HG03439 (cell line): ENCODE data around the gene CST7.

ENCODE experiments used
- ATAC-seq: cut with Tn5 transposase; IDR thresholded peaks from one replicate; pipeline ENCODE4 v1.9.1; 2021; ENCODE audit warnings: mild to moderate bottlenecking, moderate library complexity; ENCODE audit not compliant: unreplicated experiment

CST7 gene

DNA sequence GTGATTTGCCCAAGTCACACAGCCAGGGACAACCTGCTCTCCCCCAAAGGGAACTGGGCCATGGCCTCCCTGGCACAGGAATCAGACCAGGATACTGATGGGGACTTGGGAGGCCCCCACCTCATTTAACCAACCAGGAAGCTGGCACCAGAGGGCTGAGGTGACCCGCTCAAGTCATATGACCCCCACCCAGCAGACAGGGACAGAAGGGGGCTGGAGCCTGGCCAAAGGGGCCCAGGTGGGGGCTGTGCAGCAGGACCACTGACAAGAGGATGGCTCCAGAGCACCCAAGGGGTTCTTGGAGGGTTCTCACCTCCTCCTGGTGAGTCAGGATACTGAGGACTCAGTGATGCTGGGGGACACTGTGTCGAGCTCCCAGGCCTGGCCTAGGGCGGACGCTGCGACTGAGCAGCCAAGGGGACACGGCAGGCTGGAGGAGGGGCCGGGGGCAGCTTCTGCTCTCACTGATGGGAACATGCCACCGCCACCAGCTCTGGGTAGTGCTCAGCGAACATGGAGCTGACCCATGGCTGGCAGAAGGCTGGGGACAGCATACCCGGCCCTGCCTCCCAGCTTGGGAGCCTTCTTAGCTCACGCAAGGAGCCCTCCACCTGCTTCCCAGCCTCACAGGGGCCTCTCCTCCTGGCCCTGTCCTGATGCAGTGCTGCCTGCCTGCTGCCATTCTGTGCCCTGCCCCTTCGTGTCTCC, 1.2 kb downstream of the CST7 start:
- ATAC-seq, result no peak

DNA sequence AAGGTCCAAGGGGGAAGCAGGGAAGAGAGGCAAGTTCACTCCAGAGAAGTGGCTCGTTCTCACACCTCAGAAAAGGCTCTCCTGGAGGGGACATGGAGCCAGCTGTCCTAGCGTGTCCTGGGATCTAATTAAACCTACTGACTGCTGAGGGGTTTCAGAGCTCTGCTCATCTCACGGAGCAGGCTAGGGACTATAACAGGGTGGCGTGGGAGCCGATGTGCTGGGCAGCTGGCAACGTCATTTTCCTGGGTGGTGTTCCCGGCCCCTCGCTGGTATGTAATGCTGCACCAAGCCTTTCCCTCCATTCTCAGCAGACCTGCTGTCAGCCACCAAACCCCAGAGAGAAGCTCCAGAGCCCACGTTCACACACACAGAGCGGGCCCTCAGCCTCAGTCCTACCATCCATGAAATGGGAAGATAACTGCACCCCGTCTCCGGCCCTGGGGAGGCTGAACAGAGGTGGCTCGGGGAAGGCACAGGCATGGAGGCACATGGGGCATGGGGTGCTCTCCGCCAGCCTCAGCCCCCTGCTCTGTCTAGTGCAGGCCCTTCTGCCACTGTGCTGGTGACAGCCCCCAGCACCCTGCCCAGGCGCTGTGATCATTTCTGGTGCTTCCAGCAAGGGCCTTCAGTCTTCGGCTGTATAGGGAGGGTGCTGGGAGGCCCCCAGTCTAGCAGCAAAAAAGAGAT, 1.9 kb downstream of the CST7 start:
- no peak for ATAC-seq

DNA sequence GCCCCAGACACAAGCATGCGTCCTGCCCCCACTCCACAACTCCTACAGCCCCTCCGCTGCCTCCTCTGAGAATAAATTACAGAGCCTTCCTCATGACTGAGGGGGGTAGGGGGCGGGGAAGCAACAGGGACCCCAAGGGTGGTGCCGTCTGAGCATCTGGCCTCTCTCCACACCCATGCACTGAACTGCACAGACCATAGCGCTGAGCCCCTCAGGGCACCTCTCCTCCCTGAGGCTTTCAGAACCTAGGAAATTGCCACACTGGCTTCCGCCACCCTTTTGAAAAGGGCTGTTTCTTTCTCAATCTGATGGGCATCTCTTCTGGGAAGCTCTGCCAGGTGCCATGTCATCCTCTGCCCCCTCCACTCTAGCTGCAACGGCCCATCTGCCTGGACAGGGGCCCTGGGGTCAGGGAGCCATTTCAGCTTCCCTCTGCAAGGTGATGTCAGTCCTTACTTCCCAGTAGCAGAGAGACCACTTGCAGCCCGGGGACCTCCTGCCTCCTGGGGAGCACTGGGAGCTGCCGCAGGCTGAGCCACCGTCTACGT, 2.5 kb downstream of the CST7 start:
- ATAC-seq, result no peak

DNA sequence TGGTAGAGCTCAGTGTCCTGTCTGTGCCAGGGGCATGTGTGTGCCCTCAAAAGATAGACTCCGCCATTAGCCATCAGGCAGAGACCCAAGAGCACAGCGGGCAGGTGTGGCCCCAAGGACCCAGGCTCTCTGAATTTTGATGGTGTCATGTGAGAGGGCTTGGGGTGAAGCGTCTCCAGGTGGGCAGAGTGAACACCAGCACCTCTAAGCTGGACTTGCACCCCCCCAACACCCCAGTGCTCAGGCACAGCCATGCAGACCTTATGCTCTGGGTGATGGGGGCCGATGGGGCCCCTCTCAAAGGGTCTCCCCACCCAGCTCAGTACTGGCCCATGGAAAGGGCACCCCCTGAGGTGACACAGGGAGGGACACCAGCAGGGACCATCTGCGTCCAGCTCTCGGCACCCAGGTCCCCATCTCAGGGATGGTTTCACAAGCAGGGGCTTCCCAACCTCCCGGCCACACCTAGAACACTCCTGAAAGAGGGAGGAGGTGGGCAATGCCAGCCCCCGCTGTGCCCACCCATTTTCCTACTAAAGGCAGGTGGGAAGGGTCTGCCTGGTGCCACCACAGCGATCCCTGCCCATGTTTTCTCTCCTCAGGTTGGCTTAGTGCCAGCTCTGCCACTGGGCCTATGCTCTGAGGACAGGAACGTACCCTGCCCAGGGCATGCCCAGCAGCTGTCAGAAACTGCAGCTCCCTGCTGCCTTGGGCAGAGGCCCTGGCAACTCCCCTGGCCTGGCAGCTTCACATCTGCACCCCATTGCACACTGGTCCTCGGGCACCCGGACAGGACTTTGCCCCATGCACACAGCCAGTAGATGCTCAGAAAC, 3.5 kb downstream of the CST7 start:
- no peak for ATAC-seq

DNA sequence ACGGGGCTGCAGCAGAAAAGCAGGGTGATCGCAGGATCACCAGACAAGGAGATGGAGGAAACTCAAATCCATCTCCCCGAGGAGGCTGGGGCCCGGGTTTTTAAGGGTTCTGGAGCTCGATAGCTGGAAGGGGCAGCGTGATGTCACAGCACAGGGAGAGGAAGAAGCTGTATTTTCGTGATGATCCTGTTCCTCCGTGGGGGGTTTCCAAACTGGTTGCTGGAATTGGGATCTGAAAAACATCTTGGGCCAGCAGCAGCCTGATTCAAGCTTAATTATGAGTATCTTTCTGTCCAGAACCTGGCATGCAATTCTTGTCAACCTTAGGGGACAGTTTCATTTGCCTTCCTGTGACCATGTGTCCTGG, 4.1 kb downstream of the CST7 start:
- ATAC-seq, result no peak

DNA sequence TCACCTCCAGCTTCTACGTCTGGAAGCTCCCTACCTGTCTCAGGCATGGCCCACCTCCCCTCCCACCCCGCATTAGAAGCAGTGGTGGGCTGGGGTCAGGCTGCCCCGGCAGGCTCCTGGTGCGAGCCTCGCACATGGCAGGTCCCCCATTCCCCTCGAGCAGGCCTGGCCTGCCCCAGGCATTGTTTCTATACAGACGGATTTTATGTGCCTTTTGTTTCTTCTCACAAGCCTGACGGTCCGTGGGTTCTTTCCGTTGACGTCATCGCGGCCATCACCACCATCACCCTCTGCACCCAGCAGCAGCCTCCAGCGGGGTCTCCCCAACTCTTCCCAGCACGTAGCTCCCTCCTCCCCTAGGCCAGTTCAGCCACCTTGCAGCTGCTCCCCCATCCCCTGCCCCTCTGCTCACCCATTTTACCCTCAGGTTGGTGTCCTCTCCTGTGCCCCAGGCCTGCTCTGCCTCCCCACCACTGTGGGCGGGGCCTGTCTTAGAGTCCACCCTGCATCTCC, 4.6 kb downstream of the CST7 start:
- ATAC-seq, result no peak

DNA sequence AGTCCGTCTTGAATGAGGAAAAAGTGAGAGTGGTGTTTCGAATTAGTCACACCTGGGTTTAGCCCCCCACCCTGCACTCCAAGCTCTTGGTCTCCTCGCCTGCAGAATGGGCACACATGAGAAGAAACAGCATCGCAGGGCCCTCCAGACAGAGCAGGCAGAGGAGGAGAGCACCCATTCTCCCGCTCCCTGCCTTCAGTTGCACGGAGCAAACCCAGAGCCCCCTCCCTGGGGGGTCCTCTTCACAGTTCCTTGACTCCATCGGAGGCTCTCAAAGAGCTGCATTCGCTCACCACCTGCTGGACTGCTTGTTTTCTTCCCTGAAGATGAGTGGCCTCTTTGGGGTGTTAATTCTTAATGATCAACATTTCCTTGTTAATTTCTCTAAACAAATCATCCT, 5.1 kb downstream of the CST7 start:
- ATAC-seq, result no peak

DNA sequence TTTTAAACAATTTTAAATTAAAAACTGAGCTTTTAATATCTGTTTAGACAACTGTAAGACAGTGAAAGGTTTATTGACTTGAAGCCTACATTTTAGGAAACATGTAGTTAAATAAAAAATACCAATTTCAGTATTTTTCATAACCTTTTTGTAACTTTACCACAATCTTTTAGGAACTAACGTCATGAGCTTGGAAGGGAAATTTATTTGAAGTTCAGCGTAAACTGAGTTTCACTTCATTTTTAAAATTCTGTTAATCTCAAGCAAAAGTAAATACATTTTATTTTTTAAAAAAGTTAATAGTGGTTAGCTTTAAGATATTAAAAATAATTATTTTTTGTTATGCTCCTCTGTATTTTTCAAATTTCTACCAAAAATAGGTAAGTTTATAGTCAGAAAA, 5.5 kb downstream of the CST7 start:
- no peak for ATAC-seq

DNA sequence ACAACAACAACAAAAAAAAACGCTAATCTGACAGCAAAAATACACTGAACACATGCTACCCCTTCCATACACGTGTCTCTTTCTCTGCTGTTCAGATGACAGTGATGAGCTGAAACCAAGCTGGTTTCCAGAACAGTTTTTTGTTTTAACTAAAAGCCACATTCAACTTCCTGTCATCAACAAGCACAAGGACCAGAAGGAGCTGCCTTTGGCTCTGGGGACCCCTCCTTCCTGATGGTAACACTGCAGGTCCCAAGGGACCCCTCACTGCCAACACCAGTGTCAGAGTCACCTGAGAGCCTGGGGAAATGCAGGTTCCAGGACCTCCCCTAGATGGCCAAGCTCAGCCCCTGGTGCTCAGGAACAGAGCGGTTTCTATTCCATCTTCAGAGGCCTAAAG, 6.0 kb downstream of the CST7 start:
- ATAC-seq, result peak; percentile 57

DNA sequence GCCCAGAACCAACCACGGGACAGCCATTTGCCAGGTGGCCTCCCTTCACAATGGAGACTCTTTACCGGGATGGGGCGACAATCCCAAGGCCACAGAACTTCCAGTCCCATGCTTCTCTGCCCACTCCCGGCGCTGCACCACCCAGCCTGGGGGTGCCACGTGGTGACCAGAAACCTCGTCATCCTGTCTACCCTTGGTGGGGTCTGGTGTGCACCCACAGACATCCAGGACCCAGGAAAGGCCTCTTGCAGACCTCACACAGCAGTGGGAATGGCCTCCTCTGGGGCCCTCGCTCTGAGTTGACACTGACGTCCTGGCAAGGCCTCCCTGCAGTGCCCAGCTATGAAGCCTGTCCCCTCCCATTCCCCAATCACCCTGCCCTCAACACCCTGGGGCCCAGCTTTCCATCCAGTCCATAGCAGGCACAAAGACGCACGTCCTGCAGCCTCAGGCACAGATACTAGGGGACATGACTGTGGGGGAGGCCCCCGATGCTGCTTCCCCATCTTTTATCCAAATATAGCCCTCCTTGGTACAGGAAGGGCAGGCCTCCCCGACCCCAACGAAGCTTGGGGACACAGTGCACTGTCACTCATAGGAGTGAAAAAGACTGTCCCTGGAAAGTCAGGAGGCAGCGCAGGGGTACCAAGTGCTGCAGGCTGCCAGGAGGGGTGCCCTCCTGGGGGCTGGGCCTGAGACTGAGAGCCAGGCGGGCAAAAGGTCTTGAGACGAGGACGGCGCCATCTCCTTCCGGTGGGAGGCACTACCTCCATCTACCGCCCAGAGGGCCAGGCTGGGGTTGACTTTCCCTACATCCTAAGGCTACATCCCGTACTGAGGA, 7.2 kb downstream of the CST7 start:
- ATAC-seq, result no peak

DNA sequence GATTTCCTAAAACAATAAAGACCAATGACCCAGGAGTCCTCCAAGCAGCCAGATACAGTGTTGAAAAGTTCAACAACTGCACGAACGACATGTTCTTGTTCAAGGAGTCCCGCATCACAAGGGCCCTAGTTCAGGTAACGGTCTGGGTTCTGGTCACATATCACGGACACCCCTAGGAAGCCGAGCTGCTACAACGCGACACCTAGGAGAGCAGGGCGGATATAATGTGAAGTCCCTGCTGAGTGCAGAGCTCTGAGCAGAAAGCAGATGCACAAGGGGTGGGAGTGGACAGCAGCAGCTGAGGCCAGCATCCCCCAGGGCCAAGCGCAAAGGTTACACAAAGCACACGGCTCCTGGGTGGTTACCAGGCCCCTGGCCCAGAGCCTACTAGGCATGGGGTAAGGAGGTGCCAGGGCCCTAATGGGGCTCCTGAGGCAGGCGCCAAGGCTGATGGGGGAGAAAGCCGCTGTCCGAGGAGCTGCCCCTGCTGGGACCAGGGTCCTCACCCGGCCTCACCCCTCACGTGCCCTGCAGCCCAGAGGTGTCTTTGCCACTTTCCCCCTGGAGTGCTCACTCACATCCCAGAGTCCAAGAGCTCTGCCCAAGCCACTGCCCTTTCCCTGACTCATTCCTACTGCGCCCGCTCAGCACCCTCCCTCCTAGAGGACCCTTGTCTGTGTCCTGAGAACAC, 8.4 kb downstream of the CST7 start:
- no peak for ATAC-seq

DNA sequence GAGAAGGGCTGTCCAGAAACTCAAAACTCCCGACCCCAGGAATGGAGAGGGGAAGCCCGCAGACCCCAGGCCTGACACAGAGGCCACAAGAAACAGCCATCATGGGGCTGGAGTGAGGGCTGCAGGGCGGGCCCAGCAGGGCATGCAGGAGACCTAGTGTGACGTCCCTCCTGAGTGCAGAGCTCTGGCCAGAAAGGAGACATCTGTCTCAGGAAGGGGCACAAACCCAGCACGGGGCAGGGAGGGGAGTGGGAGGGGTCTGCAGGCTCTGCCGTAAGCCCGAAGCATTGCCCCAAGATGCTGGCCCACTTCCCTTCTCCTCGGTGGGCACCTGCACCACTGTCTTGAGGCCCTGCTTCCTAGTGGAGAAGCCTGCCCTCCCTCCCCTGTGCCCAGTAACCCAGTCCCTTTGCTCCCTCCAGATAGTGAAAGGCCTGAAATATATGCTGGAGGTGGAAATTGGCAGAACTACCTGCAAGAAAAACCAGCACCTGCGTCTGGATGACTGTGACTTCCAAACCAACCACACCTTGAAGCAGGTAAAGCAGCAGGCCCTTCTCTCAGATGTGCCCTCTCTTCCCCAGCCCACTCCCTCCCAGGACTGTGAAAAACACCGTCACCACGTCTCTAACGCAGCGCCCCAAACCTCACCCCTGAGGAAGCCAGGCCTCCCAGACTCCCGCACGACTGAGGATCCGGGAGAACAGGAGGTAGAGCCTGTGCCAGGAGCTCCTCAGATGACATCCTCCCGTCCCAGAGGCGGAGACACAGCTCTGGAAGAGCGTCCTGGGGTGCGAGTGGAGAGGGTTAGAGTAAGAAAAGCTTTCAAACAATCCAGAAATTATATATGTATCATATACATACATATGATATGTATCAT, 9.7 kb downstream of the CST7 start:
- ATAC-seq, result no peak

DNA sequence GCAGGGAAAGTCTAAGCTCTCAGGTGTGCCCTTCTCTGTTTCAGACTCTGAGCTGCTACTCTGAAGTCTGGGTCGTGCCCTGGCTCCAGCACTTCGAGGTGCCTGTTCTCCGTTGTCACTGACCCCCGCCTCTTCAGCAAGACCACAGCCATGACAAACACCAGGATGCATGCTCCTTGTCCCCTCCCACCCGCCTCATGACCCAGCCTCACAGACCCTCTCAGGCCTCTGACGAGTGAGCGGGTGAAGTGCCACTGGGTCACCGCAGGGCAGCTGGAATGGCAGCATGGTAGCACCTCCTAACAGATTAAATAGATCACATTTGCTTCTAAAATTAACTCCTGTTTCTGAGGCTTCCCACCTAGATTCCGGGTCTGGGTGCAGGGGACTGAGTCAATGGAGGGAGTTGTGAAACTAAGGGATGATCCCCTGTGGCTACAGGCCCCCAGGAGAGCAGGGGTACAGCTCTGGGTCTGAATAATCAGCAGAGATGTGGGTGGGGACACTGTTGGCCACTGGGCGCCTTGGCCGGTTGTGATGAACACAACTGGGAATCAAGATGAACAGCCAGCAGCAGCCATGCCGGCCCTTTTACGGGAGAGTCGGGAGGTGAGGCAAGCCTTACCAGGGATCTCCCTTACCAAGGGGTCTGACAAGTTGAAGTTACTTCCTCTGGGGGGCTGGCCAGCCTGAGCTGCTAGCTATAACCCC, 10.7 kb downstream of the CST7 start:
- ATAC-seq, result no peak

DNA sequence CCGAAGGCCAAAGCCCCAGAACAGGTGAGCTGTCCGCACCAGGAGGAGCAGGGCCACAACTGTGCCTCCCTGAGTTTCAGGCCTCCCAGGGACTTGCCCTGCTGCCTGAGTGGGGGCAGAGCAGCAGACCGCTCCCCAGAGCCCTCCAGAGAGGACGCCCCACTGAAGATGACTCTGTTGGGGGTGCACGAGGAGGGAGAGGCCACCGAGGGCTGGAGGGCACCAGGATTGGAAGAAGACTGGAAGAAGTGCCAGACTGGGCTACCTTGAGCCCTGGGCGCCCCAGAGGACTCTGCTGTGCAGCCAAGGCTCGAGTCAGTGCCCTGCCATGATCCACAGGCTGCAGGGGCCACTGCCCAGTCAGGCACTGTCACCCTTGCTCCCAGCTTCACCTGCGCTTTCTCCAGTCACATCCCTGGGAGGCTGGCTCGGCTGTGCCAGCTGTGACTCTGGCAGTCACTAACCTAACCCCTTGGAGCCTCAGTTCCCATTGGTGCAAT, 11.3 kb downstream of the CST7 start:
- no peak for ATAC-seq

DNA sequence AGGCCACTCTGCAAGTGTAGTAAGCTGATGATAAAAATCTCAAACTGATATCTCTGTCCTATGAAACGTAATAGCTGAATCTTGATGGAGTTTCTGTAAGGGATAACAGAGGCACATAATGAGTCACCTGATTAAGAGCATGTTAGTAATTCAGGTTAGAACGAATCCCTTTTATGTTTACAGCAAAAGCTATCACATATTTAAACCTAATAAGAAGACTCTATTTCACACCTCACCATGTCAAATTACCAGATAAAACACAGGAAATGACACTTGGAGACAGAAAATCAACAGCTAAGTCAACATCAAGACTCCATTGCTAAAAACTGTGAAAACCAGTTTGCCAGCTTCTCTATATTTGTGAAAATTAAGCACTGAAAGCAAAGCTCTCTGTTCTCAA, 11.8 kb downstream of the CST7 start:
- no peak for ATAC-seq

DNA sequence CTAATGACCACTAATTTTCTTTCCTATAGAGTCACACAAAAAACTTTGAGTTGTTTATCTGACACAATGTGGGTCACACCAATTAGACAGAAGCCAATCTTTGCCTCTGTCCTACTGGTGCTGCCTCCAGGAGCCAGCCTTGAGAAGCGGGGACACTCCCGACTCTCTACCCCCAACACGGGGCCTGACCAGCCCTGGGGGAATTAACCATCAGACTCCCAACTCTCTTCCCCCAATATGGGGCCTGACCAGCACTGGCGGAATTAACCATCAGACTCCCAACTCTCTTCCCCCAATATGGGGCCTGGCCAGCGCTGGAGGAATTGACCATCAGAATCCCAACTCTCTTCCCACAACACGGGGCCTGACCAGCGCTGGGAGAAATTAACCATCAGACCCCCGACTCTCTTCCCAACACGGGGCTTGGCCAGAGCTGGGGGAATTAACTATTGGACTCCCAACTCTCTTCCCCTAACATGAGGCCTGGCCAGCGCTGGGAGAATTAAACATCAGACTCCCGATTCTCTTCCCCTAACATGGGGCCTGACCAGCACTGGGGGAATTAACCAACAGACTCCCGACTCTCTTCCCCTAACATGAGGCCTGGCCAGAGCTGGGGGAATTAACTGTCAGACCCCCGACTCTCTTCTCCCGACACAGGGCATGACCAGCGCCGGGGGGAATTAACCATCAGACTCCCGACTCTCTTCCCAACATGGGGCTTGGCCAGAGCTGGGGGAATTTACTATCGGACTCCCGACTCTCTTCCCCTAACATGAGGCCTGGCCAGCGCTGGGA, 12.5 kb downstream of the CST7 start:
- ATAC-seq, result no peak

DNA sequence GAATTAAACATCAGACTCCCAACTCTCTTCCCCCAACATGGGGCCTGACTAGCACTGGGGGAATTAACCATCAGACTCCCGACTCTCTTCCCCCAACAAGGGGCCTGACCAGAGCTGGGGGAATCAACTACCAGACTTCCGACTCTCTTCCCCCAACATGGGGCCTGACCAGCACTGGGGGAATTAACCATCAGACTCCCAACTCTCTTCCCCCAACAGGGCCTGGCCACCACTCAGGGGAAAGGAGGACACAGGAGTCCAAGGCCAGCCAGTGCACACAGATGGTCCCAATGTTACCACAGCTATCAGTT, 13.1 kb downstream of the CST7 start:
- no peak for ATAC-seq

DNA sequence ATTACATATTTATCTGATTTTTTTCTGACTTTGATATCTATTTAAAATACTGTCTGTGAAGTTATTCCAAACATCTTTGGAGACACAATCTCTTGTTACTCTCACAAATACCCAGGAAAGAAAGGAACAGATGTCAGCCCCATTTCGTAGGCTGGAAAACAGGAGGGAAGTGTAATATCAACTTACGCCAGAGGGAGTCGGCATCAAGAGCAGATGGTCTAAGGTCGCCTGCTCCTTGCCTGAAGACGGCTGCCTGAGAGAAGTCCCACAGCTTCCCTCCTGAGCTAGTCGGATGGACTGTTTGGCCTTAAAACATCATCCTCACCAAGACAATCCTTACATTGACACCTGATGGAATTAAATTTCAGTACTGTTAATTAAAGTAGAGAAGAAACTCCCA, 13.4 kb downstream of the CST7 start:
- no peak for ATAC-seq
